Panc1 (cell line): Measurements from ENCODE around the gene MEGF9.

ENCODE experiments used
- TF ChIP-seq, protein P1 (sequence below), 2 experiments: IDR thresholded peaks; 2 replicates each; pipeline ENCODE4 v1.6.1; 2011 to 2012; ENCODE audit warnings: low read depth in 2 of 2, control low read depth in 1 of 2, low read length in 1 of 2, mild to moderate bottlenecking in 1 of 2, moderate library complexity in 1 of 2; ENCODE audit not compliant: insufficient read depth in 1 of 2
- TF ChIP-seq, protein P2 (sequence below): fragments of 450-650 bp; IDR thresholded peaks from 2 replicates; pipeline ENCODE4 v1.5.1; 2017; ENCODE audit warnings: mild to moderate bottlenecking

DNA sequence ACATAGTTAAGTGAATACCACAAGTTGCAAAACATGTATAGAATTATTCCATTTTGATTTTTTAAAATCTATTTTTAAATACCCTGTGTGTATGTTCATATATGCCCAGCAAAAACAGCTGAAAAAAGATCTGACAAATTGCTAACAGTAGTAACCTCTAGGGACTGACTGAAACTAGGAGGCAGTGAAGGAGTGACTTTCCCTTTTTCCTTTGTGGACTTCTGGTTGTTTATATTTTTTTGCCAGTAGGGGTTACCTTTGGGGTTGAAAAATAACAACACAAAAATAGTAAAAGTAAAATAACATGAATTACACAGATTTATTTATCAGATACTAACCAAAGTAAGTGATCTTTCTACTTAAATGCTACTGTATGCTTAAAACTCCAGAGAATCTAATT, 2.9 kb downstream of the MEGF9 start:
- TF ChIP-seq, protein P1, sequence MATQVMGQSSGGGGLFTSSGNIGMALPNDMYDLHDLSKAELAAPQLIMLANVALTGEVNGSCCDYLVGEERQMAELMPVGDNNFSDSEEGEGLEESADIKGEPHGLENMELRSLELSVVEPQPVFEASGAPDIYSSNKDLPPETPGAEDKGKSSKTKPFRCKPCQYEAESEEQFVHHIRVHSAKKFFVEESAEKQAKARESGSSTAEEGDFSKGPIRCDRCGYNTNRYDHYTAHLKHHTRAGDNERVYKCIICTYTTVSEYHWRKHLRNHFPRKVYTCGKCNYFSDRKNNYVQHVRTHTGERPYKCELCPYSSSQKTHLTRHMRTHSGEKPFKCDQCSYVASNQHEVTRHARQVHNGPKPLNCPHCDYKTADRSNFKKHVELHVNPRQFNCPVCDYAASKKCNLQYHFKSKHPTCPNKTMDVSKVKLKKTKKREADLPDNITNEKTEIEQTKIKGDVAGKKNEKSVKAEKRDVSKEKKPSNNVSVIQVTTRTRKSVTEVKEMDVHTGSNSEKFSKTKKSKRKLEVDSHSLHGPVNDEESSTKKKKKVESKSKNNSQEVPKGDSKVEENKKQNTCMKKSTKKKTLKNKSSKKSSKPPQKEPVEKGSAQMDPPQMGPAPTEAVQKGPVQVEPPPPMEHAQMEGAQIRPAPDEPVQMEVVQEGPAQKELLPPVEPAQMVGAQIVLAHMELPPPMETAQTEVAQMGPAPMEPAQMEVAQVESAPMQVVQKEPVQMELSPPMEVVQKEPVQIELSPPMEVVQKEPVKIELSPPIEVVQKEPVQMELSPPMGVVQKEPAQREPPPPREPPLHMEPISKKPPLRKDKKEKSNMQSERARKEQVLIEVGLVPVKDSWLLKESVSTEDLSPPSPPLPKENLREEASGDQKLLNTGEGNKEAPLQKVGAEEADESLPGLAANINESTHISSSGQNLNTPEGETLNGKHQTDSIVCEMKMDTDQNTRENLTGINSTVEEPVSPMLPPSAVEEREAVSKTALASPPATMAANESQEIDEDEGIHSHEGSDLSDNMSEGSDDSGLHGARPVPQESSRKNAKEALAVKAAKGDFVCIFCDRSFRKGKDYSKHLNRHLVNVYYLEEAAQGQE (IDR thresholded peaks at IDR 0.05; ENCODE audit: insufficient read depth in 1 of 2, low read depth in 2 of 2, low read length in 1 of 2): no peak
- TF ChIP-seq, protein P2, sequence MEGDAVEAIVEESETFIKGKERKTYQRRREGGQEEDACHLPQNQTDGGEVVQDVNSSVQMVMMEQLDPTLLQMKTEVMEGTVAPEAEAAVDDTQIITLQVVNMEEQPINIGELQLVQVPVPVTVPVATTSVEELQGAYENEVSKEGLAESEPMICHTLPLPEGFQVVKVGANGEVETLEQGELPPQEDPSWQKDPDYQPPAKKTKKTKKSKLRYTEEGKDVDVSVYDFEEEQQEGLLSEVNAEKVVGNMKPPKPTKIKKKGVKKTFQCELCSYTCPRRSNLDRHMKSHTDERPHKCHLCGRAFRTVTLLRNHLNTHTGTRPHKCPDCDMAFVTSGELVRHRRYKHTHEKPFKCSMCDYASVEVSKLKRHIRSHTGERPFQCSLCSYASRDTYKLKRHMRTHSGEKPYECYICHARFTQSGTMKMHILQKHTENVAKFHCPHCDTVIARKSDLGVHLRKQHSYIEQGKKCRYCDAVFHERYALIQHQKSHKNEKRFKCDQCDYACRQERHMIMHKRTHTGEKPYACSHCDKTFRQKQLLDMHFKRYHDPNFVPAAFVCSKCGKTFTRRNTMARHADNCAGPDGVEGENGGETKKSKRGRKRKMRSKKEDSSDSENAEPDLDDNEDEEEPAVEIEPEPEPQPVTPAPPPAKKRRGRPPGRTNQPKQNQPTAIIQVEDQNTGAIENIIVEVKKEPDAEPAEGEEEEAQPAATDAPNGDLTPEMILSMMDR: no peak
